Osteocyte (in vitro differentiated cells): ENCODE data around the gene RUNDC3A. TPM values are rescaled to one million over a fixed set of nuclear protein-coding genes. Genes with fewer than 3 reads are reported as not detected.
"Not testable (repeated sequence)": the region's sequence is repeated elsewhere in the genome, so short reads cannot be mapped to it uniquely, and the experiment has no call there.

Experiments used
- DNase-seq: peaks from one replicate; pipeline ENCODE4 v3.0.0; 2021; ENCODE audit warnings: mixed read lengths; ENCODE audit not compliant: unreplicated experiment; ENCODE audit errors: extremely low spot score
- H3K27ac Mint-ChIP-seq: one replicate; pipeline ENCODE4 v1.8.0; 2021; ENCODE audit warnings: mild to moderate bottlenecking, mixed read lengths; ENCODE audit not compliant: unreplicated experiment
- H3K27me3 Mint-ChIP-seq: one replicate; pipeline ENCODE4 v1.8.0; 2021; ENCODE audit warnings: mixed read lengths; ENCODE audit not compliant: unreplicated experiment
- H3K36me3 Mint-ChIP-seq: one replicate; pipeline ENCODE4 v1.8.0; 2021; ENCODE audit warnings: mixed read lengths; ENCODE audit not compliant: unreplicated experiment
- H3K4me1 Mint-ChIP-seq: one replicate; pipeline ENCODE4 v1.8.0; 2021; ENCODE audit warnings: mixed read lengths; ENCODE audit not compliant: unreplicated experiment
- H3K4me3 Mint-ChIP-seq: one replicate; pipeline ENCODE4 v1.8.0; 2021; ENCODE audit warnings: mild to moderate bottlenecking, moderate library complexity, mixed read lengths; ENCODE audit not compliant: unreplicated experiment
- H3K9me3 Mint-ChIP-seq: one replicate; pipeline ENCODE4 v1.8.0; 2021; ENCODE audit warnings: mixed read lengths; ENCODE audit not compliant: unreplicated experiment
- total RNA-seq: library from RNA; stranded (reverse); gene quantifications from 2 replicates; pipeline ENCODE4 v1.2.1, GENCODE V29; 2021
- TF ChIP-seq, protein P1 (sequence below): fragments of 200-600 bp; sonication (generic); IDR thresholded peaks from 2 replicates; pipeline ENCODE4 v1.5.0; 2021; ENCODE audit warnings: antibody characterized with exemption, mild to moderate bottlenecking, moderate library complexity

RUNDC3A gene
- total RNA-seq, 1 donor from 2014 or later, result 0.38 TPM

DNA sequence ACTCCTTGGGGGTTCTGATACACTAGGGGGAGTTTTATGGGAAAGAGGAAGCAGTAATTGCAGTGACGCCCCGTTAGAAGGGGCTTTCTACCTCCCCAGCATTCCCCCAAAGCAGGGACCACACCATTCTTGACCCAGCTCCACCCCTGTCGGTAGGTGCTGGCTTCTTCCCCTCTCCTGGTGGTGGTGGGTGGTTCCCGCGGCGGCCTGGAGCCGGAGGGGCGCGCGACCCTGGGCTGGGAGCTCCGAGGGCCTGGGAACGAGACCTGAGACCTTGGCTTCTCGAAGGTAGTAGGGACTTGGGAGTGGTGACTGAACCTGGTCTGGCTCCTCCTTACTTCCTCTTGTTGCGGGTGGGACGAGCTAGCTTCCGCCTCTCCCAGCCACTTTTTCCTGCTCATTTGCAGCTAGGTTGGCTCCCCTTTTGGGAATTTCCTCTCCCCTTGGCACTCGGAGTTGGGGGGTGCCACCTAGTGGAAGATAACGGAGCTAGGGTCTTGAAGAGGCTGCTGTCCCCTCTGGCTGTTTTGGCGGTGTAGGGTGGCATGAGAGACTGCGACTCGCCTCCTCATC lies 37.1 kb downstream of the RUNDC3A start:
- peaks cover 2% of the 10 kb centered on the region for H3K36me3 Mint-ChIP-seq
- peak overlapping the region; percentile 86 for H3K27ac Mint-ChIP-seq
- H3K4me1 Mint-ChIP-seq, result peaks cover 16% of the 10 kb centered on the region
- H3K9me3 Mint-ChIP-seq, result no peaks in the 10 kb centered on the region
- peaks cover 6% of the 10 kb centered on the region for H3K27me3 Mint-ChIP-seq
- peak overlapping the region; percentile 95 for H3K4me3 Mint-ChIP-seq
- TF ChIP-seq, protein P1, sequence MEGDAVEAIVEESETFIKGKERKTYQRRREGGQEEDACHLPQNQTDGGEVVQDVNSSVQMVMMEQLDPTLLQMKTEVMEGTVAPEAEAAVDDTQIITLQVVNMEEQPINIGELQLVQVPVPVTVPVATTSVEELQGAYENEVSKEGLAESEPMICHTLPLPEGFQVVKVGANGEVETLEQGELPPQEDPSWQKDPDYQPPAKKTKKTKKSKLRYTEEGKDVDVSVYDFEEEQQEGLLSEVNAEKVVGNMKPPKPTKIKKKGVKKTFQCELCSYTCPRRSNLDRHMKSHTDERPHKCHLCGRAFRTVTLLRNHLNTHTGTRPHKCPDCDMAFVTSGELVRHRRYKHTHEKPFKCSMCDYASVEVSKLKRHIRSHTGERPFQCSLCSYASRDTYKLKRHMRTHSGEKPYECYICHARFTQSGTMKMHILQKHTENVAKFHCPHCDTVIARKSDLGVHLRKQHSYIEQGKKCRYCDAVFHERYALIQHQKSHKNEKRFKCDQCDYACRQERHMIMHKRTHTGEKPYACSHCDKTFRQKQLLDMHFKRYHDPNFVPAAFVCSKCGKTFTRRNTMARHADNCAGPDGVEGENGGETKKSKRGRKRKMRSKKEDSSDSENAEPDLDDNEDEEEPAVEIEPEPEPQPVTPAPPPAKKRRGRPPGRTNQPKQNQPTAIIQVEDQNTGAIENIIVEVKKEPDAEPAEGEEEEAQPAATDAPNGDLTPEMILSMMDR, result peak; percentile 58
- DNase-seq, result no peak

DNA sequence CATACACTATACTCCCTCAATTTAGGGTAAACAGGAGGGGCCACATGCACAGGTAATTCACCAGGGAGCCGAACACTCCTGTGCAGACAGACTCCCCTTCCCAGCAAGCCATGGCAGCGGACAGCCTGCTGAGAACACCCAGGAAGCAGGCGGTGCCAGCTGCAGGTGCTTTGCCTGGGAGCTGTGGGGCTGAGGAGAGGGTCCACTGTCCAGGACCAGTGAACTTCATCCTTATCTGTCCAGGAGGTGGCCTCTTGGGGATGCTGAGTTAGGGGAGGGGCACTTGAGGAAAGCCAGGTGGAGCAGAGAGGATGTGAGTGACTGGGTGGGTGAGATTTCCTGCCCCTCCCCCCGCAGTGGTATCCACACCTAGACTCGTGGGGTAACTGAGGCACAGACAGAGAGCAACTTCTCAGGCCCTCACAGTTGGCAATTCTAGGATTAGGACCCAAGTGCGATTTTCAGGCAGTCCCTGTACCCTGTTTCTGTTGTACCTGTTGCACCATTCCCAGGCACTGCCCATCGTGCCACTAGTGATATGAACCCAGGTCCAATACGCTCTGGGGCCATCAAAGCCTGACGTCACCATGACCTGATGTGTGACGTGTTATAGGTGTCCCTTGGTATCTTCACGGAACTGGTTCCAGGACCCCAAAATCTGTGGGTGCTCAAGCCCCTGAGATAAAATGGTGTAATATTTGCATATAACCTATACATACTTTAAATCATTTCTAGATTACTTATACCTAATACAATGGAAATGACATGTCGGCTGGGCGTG lies 37.9 kb downstream of the RUNDC3A start:
- peak overlapping the region; percentile 86 for H3K27ac Mint-ChIP-seq
- DNase-seq, result no peak
- H3K9me3 Mint-ChIP-seq, result no peaks in the 10 kb centered on the region
- peaks cover 1% of the 10 kb centered on the region for H3K27me3 Mint-ChIP-seq
- TF ChIP-seq, protein P1, result no peak
- H3K4me3 Mint-ChIP-seq, result peak overlapping the region; percentile 95
- H3K4me1 Mint-ChIP-seq, result peaks cover 16% of the 10 kb centered on the region
- peaks cover 2% of the 10 kb centered on the region for H3K36me3 Mint-ChIP-seq

DNA sequence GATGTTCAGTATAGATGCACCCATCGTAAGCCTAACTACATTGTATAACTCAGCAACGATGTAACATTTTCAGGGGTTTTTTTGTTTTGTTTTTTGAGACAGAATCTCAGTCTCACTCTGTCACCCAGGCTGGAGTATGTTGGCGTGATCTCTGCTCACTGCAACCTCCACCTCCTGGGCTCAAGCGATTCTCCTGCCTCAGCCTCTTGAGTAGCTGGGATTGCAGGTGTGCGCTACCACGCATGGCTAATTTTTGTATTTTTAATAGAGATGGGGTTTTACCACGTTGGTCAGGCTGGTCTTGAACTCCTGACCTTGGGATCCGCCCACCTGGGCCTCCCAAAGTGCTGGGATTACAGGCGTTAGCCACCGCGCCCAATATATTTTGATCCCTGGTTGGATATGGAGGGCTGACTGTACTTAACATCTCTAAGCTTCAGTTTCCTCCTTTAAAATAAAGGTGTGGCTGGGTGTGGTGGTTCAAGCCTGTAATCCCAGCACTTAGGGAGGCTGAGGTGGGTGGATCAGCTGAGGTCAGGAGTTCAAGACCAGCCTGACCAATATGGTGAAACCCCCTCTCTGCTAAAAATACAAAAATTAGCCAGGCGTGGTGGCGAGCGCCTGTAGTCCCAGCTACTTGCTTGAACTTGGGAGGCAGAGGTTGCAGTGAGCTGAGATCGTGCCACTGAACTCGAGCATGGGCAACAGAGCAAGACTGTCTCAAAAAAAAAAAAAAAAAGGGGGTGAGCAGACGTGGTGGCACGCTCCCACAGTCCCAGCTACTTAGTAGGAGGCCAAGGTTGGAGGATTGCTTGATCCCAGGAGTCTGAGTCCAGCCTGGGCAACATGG lies 39.0 kb downstream of the RUNDC3A start:
- H3K9me3 Mint-ChIP-seq, H3K27ac Mint-ChIP-seq, H3K4me3 Mint-ChIP-seq, H3K36me3 Mint-ChIP-seq, H3K27me3 Mint-ChIP-seq, DNase-seq: not testable (repeated sequence)
- peaks cover 16% of the 10 kb centered on the region for H3K4me1 Mint-ChIP-seq

DNA sequence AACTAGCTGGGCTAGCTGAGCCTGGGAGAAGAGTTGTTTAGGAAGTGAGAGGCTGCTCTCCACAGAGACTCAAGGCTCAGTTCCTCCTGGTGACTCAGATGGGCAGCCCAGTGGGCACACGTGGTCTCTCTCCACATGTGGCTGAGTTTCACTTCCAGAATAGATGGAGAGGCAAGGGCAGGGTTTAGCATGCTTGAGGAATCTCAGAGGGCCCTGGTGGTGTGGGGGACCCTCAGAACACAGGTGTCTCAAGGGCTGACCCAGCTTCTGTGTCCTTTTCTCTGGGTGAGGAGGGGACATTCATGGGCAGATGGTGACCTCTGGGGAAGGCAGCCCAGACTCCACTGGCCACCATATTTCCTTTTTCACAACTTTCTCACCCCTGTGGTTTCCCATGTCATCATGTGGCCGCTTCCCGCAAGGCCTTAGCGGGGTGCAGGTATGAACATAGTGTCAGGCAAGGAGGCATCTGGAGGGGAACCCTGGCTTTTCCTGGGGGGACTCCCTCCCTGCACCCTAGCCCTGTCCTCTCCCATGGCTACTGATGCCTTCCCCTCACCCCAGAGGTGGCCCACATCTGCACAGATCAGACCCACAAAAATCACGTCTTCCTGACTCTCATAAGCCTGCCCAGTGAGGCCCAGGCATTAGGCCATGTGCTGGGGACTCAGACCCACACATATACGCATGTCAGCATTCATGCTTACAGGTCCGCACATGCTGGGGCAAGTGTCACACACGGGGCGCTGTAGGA lies 40.0 kb downstream of the RUNDC3A start:
- TF ChIP-seq, protein P1, result no peak
- H3K36me3 Mint-ChIP-seq, result peaks cover 14% of the 10 kb centered on the region
- no peak for DNase-seq

DNA sequence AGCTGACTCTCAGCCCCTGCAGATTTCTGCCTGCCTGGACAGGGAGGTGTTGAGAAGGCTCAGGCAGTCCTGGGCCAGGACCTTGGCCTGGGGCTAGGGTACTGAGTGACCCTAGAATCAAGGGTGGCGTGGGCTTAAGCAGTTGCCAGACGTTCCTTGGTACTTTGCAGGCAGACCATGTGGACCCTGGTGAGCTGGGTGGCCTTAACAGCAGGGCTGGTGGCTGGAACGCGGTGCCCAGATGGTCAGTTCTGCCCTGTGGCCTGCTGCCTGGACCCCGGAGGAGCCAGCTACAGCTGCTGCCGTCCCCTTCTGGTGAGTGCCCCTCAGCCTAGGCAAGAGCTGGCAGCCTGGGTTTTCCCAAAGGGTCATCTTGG lies 40.6 kb downstream of the RUNDC3A start:
- Mint-ChIP-seq H3K4me1 (peaks cover 16% of the 10 kb centered on the region), H3K27ac (no peak overlapping the region), H3K36me3 (peaks cover 14% of the 10 kb centered on the region), H3K4me3 (no peak overlapping the region), H3K9me3 (no peaks in the 10 kb centered on the region), H3K27me3 (no peaks in the 10 kb centered on the region)
- TF ChIP-seq, protein P1, result no peak
- no peak for DNase-seq

More for the DNA sequence above, 40.0 kb downstream of the RUNDC3A start:
- no peaks in the 10 kb centered on the region for H3K27me3 Mint-ChIP-seq
- H3K4me3 Mint-ChIP-seq, result no peak overlapping the region
- H3K9me3 Mint-ChIP-seq, result no peaks in the 10 kb centered on the region
- H3K27ac Mint-ChIP-seq, result peak overlapping the region; percentile 18
- peaks cover 16% of the 10 kb centered on the region for H3K4me1 Mint-ChIP-seq
